Measurements from ENCODE around the gene TMEM52. TPM values are rescaled to one million over a fixed set of nuclear protein-coding genes. Genes with fewer than 3 reads are reported as not detected.
A peak's percentile ranks its signal among the peaks of the same experiment; 100 is the strongest.

TMEM52 gene
- total and polyA plus RNA-seq, 2 of the 8 experiments (the other 6 are each of a cell fraction or from before 2014, with no cell fraction given) = 14.6 to 30.2 TPM

DNA sequence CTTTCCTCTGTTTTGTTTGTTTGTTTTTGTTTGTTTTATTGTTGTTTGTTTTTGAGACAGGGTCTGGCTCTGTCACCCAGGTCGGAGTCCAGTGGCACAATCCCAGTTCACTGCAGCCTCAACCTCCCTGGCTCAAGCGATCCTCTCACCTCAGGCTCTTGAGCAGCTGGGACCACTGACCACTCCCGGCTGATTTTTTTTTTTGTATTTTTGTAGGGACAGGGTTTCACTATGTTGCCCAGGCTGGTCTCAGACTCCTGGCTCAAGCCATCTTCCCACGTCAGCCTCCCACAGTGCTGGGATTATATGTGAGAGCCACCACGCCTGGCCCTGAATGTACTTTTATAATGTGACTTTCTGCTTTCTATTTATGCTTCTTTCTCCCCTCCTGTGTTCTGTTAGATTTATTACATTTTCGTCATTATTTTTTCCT, 9.0 kb downstream of the TMEM52 start:
- no peak for FAIRE-seq

More for the DNA sequence above, 9.0 kb downstream of the TMEM52 start:
- no peak overlapping the region; the same call in 1 of the 2 replicates for H2BK12ac ChIP-seq (ENCODE audit: low read depth, low read length)
- H3K9me3 ChIP-seq (ENCODE audit: insufficient read depth in 2 of 2, low read depth in 1 of 2, low read length in 1 of 2) = no peaks in the 10 kb centered on the region
- TF ChIP-seq MAFK (IDR thresholded peaks at IDR 0.05; ENCODE audit: low read depth, low read length) = no peak
- no peak overlapping the region for H4K5ac ChIP-seq (ENCODE audit: insufficient read length, low read depth, low read length)
- ChIA-PET POLR2A (ENCODE audit: partially characterized antibody) (interaction anchor here (0.6 to 2.5 kb wide), 11 partner anchors 8 to 227 kb away, joined by 3 to 10 read pairs (median 5); partner anchors contain the start of gene TMEM52), CTCF (ENCODE audit: partially characterized antibody) (interaction anchor here (0.6 to 9.7 kb wide), 9 partner anchors 19 to 1986 kb away, joined by 3 to 74 read pairs (median 3); no protein-coding TSS in a partner anchor)
- peak overlapping the region in 2 of 4 experiments; percentile 42 to 64; a peak in 5 of 8 replicates for H3K4me3 ChIP-seq (ENCODE audit: extremely low read depth in 1 of 4, insufficient read depth in 2 of 4, low read depth in 3 of 4, low read length in 4 of 4)
- peak overlapping the region; percentile 53 to 61 for H3K4me2 ChIP-seq (ENCODE audit: insufficient read depth in 1 of 2, low read depth in 2 of 2, low read length in 2 of 2)
- 82% methylated on average over 6 of the region's 6 CpGs; no CpG with 5 or more reads in 1 of the 2 experiments for WGBS, 2 experiments (ENCODE audit: extremely low coverage in 1 of 2, insufficient coverage in 1 of 2, insufficient read length in 1 of 2, insufficient replicate concordance in 2 of 2, low coverage in 1 of 2, low lambda C conversion rate in 2 of 2, missing lambda C conversion rate in 1 of 2)
- H3K79me1 ChIP-seq (ENCODE audit: low read depth, low read length) = no peaks in the 10 kb centered on the region
- DNase-seq (ENCODE audit: low read depth in 1 of 2, low spot score in 2 of 2) = no peak
- no peaks in the 10 kb centered on the region for H4K20me1 ChIP-seq (replicated peaks in 1 of 2; ENCODE audit: control insufficient read depth in 1 of 2, insufficient read depth in 2 of 2, low read length in 2 of 2)
- H3K79me2 ChIP-seq (ENCODE audit: control insufficient read depth in 1 of 2, insufficient read depth in 2 of 2, low read length in 2 of 2) = no peaks in the 10 kb centered on the region
- H4K8ac ChIP-seq (ENCODE audit: extremely low read depth, insufficient read depth, low read length) = no peak overlapping the region
- no peak overlapping the region for H3K18ac ChIP-seq (ENCODE audit: extremely low read depth, low read length)
- H3K56ac ChIP-seq (replicated peaks; ENCODE audit: insufficient read length, low read depth, low read length) = no peak overlapping the region
- H2AK5ac ChIP-seq (ENCODE audit: low read depth, low read length) = 0 out of 2 replicates have a peak overlapping the region, but pooled peaks have one; percentile 19
- H3K14ac ChIP-seq (ENCODE audit: insufficient read length) = no peak overlapping the region
- no peak overlapping the region for H4K91ac ChIP-seq (replicated peaks; ENCODE audit: insufficient read length, low read length)
- H2AFZ ChIP-seq (ENCODE audit: low read length) = no peak overlapping the region
- no peak overlapping the region for H3K9ac ChIP-seq (replicated peaks in 1 of 4; ENCODE audit: extremely low read depth in 1 of 4, low read depth in 3 of 4, low read length in 3 of 4)
- peaks cover 5% of the 10 kb centered on the region; the same call in 1 of the 2 replicates for H3K23me2 ChIP-seq (ENCODE audit: low read depth, low read length)
- peaks cover 0 to 14% (median 7%) of the 10 kb centered on the region in 4 experiments; a peak in 5 of 7 replicates for H3K4me1 ChIP-seq (replicated peaks in 1 of 4; ENCODE audit: control insufficient read depth in 3 of 4, insufficient read depth in 4 of 4, low read length in 3 of 4)
- no peak overlapping the region for H2BK5ac ChIP-seq (ENCODE audit: low read depth, low read length)
- H3K27me3 ChIP-seq (replicated peaks in 1 of 4; ENCODE audit: control insufficient read depth in 3 of 4, extremely low read depth in 1 of 4, insufficient read depth in 3 of 4, low read length in 3 of 4) = no peaks in the 10 kb centered on the region; a peak in 1 of 7 replicates
- H3K27ac ChIP-seq (ENCODE audit: low read depth, low read length) = no peak overlapping the region
- H2BK20ac ChIP-seq (ENCODE audit: low read length) = 0 out of 2 replicates have a peak overlapping the region, but pooled peaks have one; percentile 61
- H3K36me3 ChIP-seq (ENCODE audit: control insufficient read depth in 2 of 4, insufficient read depth in 4 of 4, low read length in 3 of 4) = no peaks in the 10 kb centered on the region
- H3K4ac ChIP-seq (replicated peaks; ENCODE audit: insufficient read length, low read depth, low read length) = no peak overlapping the region
- H3K23ac ChIP-seq (ENCODE audit: insufficient read length) = no peak overlapping the region
- H2BK15ac ChIP-seq (ENCODE audit: low read length) = no peak overlapping the region
- H2BK120ac ChIP-seq (replicated peaks; ENCODE audit: low read depth, low read length) = no peak overlapping the region

Data from H1 (cell line).